ENCODE data around the gene HIRIP3. TPM values are rescaled to one million over a fixed set of nuclear protein-coding genes. Genes with fewer than 3 reads are reported as not detected.

Gene HIRIP3
- total RNA-seq, 1 experiment from 2014 or later = 9.6 TPM

GRCh38 chr16:29985271-29985811 is 10.1 kb downstream of the HIRIP3 start:
- no peak overlapping the region for H2AFZ ChIP-seq (ENCODE audit: low read length)
- H3K9ac ChIP-seq (ENCODE audit: low read length) = no peak overlapping the region
- H3K9me2 ChIP-seq (replicated peaks; ENCODE audit: insufficient read depth, low read length) = no peaks in the 10 kb centered on the region
- H3K27me3 ChIP-seq (ENCODE audit: low read length) = no peaks in the 10 kb centered on the region
- DNase-seq = peak; percentile 32
- H3K27ac ChIP-seq (ENCODE audit: low read length) = no peak overlapping the region
- no peaks in the 10 kb centered on the region for H3K4me1 ChIP-seq (ENCODE audit: low read length)
- H3K9me3 ChIP-seq (ENCODE audit: low read length) = no peaks in the 10 kb centered on the region
- H3K4me2 ChIP-seq (ENCODE audit: low read depth, low read length, poor library complexity, severe bottlenecking) = no peak overlapping the region
- no peak overlapping the region for H3K4me3 ChIP-seq (ENCODE audit: low read length)
- no peaks in the 10 kb centered on the region for H3K79me2 ChIP-seq (ENCODE audit: low read length)
- peaks cover 24% of the 10 kb centered on the region for H3K36me3 ChIP-seq (ENCODE audit: insufficient read depth, low read length)
- H4K20me1 ChIP-seq (ENCODE audit: insufficient read depth, low read depth, low read length) = no peaks in the 10 kb centered on the region

- no peak overlapping the region for H3K4me2 ChIP-seq (ENCODE audit: low read depth, low read length, poor library complexity, severe bottlenecking)
- H3K27ac ChIP-seq (ENCODE audit: low read length) = no peak overlapping the region
- H4K20me1 ChIP-seq (ENCODE audit: insufficient read depth, low read depth, low read length) = no peaks in the 10 kb centered on the region
- H3K9me2 ChIP-seq (replicated peaks; ENCODE audit: insufficient read depth, low read length) = no peaks in the 10 kb centered on the region
- no peaks in the 10 kb centered on the region for H3K4me1 ChIP-seq (ENCODE audit: low read length)
- H2AFZ ChIP-seq (ENCODE audit: low read length) = no peak overlapping the region
- H3K27me3 ChIP-seq (ENCODE audit: low read length) = no peaks in the 10 kb centered on the region
- no peak overlapping the region for H3K4me3 ChIP-seq (ENCODE audit: low read length)
- DNase-seq = no peak
- H3K79me2 ChIP-seq (ENCODE audit: low read length) = no peaks in the 10 kb centered on the region
- no peak overlapping the region for H3K9ac ChIP-seq (ENCODE audit: low read length)
- peaks cover 27% of the 10 kb centered on the region for H3K36me3 ChIP-seq (ENCODE audit: insufficient read depth, low read length)
- no peaks in the 10 kb centered on the region for H3K9me3 ChIP-seq (ENCODE audit: low read length)
These were observed 10.7 kb downstream of the HIRIP3 start for GRCh38 chr16:29984764-29985147.

- H3K4me1 ChIP-seq (ENCODE audit: low read length) = no peaks in the 10 kb centered on the region
- H4K20me1 ChIP-seq (ENCODE audit: insufficient read depth, low read depth, low read length) = no peaks in the 10 kb centered on the region
- no peak for DNase-seq
- H3K9me3 ChIP-seq (ENCODE audit: low read length) = no peaks in the 10 kb centered on the region
- H3K4me3 ChIP-seq (ENCODE audit: low read length) = no peak overlapping the region
- no peak overlapping the region for H3K9ac ChIP-seq (ENCODE audit: low read length)
- no peaks in the 10 kb centered on the region for H3K79me2 ChIP-seq (ENCODE audit: low read length)
- H3K4me2 ChIP-seq (ENCODE audit: low read depth, low read length, poor library complexity, severe bottlenecking) = no peak overlapping the region
- H3K9me2 ChIP-seq (replicated peaks; ENCODE audit: insufficient read depth, low read length) = no peaks in the 10 kb centered on the region
- peaks cover 28% of the 10 kb centered on the region for H3K36me3 ChIP-seq (ENCODE audit: insufficient read depth, low read length)
- no peak overlapping the region for H3K27ac ChIP-seq (ENCODE audit: low read length)
- no peak overlapping the region for H2AFZ ChIP-seq (ENCODE audit: low read length)
- H3K27me3 ChIP-seq (ENCODE audit: low read length) = no peaks in the 10 kb centered on the region
These were observed 11.2 kb downstream of the HIRIP3 start for GRCh38 chr16:29984137-29984763.

- Histone ChIP-seq H3K27ac (ENCODE audit: low read length) (no peak overlapping the region), H3K4me1 (ENCODE audit: low read length) (no peaks in the 10 kb centered on the region), H3K4me3 (ENCODE audit: low read length) (no peak overlapping the region), H2AFZ (ENCODE audit: low read length) (no peak overlapping the region), H4K20me1 (ENCODE audit: insufficient read depth, low read depth, low read length) (no peaks in the 10 kb centered on the region), H3K27me3 (ENCODE audit: low read length) (no peaks in the 10 kb centered on the region), H3K9me3 (ENCODE audit: low read length) (no peaks in the 10 kb centered on the region), H3K4me2 (ENCODE audit: low read depth, low read length, poor library complexity, severe bottlenecking) (no peak overlapping the region), H3K79me2 (ENCODE audit: low read length) (no peaks in the 10 kb centered on the region), H3K9me2 (replicated peaks; ENCODE audit: insufficient read depth, low read length) (no peaks in the 10 kb centered on the region), H3K36me3 (ENCODE audit: insufficient read depth, low read length) (peaks cover 32% of the 10 kb centered on the region), H3K9ac (ENCODE audit: low read length) (no peak overlapping the region)
- DNase-seq = no peak
These were observed 11.8 kb downstream of the HIRIP3 start for GRCh38 chr16:29983420-29984136.

- Histone ChIP-seq H3K4me1 (ENCODE audit: low read length) (no peaks in the 10 kb centered on the region), H3K36me3 (ENCODE audit: insufficient read depth, low read length) (peaks cover 36% of the 10 kb centered on the region), H3K4me3 (ENCODE audit: low read length) (no peak overlapping the region), H3K9me3 (ENCODE audit: low read length) (no peaks in the 10 kb centered on the region), H3K27me3 (ENCODE audit: low read length) (no peaks in the 10 kb centered on the region), H2AFZ (ENCODE audit: low read length) (no peak overlapping the region), H3K27ac (ENCODE audit: low read length) (no peak overlapping the region), H3K79me2 (ENCODE audit: low read length) (peaks cover 4% of the 10 kb centered on the region; the same call in 1 of the 2 replicates), H3K4me2 (ENCODE audit: low read depth, low read length, poor library complexity, severe bottlenecking) (no peak overlapping the region), H3K9ac (ENCODE audit: low read length) (no peak overlapping the region), H4K20me1 (ENCODE audit: insufficient read depth, low read depth, low read length) (no peaks in the 10 kb centered on the region), H3K9me2 (replicated peaks; ENCODE audit: insufficient read depth, low read length) (no peaks in the 10 kb centered on the region)
- DNase-seq = no peak
These were observed 12.6 kb downstream of the HIRIP3 start for GRCh38 chr16:29982560-29983419.

- Histone ChIP-seq H3K36me3 (ENCODE audit: insufficient read depth, low read length) (peaks cover 28% of the 10 kb centered on the region), H3K79me2 (ENCODE audit: low read length) (peaks cover 45% of the 10 kb centered on the region), H3K4me1 (ENCODE audit: low read length) (peaks cover 25% of the 10 kb centered on the region)
These were observed 16.7 kb downstream of the HIRIP3 start for GRCh38 chr16:29978564-29979270.

GRCh38 chr16:29978081-29978480 is 17.3 kb downstream of the HIRIP3 start:
- Histone ChIP-seq H3K36me3 (ENCODE audit: insufficient read depth, low read length) (peaks cover 28% of the 10 kb centered on the region), H3K9me2 (replicated peaks; ENCODE audit: insufficient read depth, low read length) (no peaks in the 10 kb centered on the region), H2AFZ (ENCODE audit: low read length) (no peak overlapping the region), H4K20me1 (ENCODE audit: insufficient read depth, low read depth, low read length) (peaks cover 22% of the 10 kb centered on the region; the same call in 1 of the 2 replicates), H3K9ac (ENCODE audit: low read length) (no peak overlapping the region), H3K4me1 (ENCODE audit: low read length) (peaks cover 25% of the 10 kb centered on the region), H3K79me2 (ENCODE audit: low read length) (peaks cover 45% of the 10 kb centered on the region), H3K27me3 (ENCODE audit: low read length) (no peaks in the 10 kb centered on the region), H3K27ac (ENCODE audit: low read length) (no peak overlapping the region), H3K4me2 (ENCODE audit: low read depth, low read length, poor library complexity, severe bottlenecking) (no peak overlapping the region), H3K4me3 (ENCODE audit: low read length) (no peak overlapping the region), H3K9me3 (ENCODE audit: low read length) (no peaks in the 10 kb centered on the region)
- no peak for DNase-seq

More at GRCh38 chr16:29978564-29979270, 16.7 kb downstream of the HIRIP3 start:
- Histone ChIP-seq H3K9me2 (replicated peaks; ENCODE audit: insufficient read depth, low read length) (no peaks in the 10 kb centered on the region), H3K9me3 (ENCODE audit: low read length) (no peaks in the 10 kb centered on the region), H4K20me1 (ENCODE audit: insufficient read depth, low read depth, low read length) (peaks cover 22% of the 10 kb centered on the region; the same call in 1 of the 2 replicates), H3K9ac (ENCODE audit: low read length) (no peak overlapping the region), H3K4me2 (ENCODE audit: low read depth, low read length, poor library complexity, severe bottlenecking) (no peak overlapping the region), H3K27ac (ENCODE audit: low read length) (no peak overlapping the region), H3K4me3 (ENCODE audit: low read length) (no peak overlapping the region), H2AFZ (ENCODE audit: low read length) (no peak overlapping the region), H3K27me3 (ENCODE audit: low read length) (no peaks in the 10 kb centered on the region)
- DNase-seq = no peak
